Breast epithelium (tissue), 4 donors: ENCODE measurements around the gene EDEM2. TPM values are rescaled to one million over a fixed set of nuclear protein-coding genes. Genes with fewer than 3 reads are reported as not detected.

Source experiments
- DNase-seq, 2 donors: peaks; one replicate each; pipeline ENCODE4 v3.0.0-alpha.2; 2019; ENCODE audit warnings: low spot score in 2 of 2
- H3K27ac ChIP-seq, 2 donors: fragments of 200-600 bp; sonication (generic) in 1 of 2; one replicate each; pipeline ENCODE4 v1.5.1; 2016 to 2019; ENCODE audit warnings: mild to moderate bottlenecking in 1 of 2
- H3K27me3 ChIP-seq, 2 donors: fragments of 200-600 bp; sonication (generic) in 1 of 2; one replicate each; pipeline versions ENCODE4 v1.5.1 to v1.6.0; 2017 to 2019; ENCODE audit warnings: control low read depth in 1 of 2, mild to moderate bottlenecking in 1 of 2
- H3K36me3 ChIP-seq: fragments of 200-600 bp; one replicate; pipeline ENCODE4 v1.5.1; 2019
- H3K4me1 ChIP-seq, 2 donors: fragments of 200-600 bp; sonication (generic); one replicate each; pipeline ENCODE4 v1.5.1; 2016 to 2019; ENCODE audit warnings: control low read depth in 1 of 2
- H3K4me3 ChIP-seq, 3 donors: fragments of 200-600 bp; sonication (generic); 1 replicate in 2 of 3; 2 replicates in 1 of 3; pipeline ENCODE4 v1.5.1; 2016 to 2019; ENCODE audit warnings: mild to moderate bottlenecking in 3 of 3, moderate library complexity in 2 of 3
- H3K9me3 ChIP-seq, 2 donors: fragments of 200-600 bp; sonication (generic) in 1 of 2; one replicate each; pipeline ENCODE4 v1.5.1; 2016 to 2019; ENCODE audit warnings: control low read depth in 1 of 2
- CTCF ChIP-seq, 3 donors: fragments of 450-650 bp; IDR thresholded peaks; one replicate each; pipeline ENCODE4 v1.5.1; 2016 to 2017; ENCODE audit warnings: antibody characterized with exemption in 3 of 3, mild to moderate bottlenecking in 3 of 3, moderate library complexity in 3 of 3
- POLR2A ChIP-seq: fragments of 450-650 bp; IDR thresholded peaks from one replicate; pipeline ENCODE4 v1.6.1; 2016; ENCODE audit warnings: antibody characterized with exemption, mild to moderate bottlenecking, moderate library complexity
- POLR2AphosphoS5 ChIP-seq, 3 donors: sonication (generic); formaldehyde crosslinking; IDR thresholded peaks; one replicate each; pipeline ENCODE4 v1.6.1; 2017; ENCODE audit warnings: antibody characterized with exemption in 3 of 3
- intact Hi-C: fragments of 100-400 bp; cut with DNase I; formaldehyde crosslinking; loops from one replicate; pipeline ENCODE4 v1.15.1; 2023; ENCODE audit warnings: low total_unique reads
- total RNA-seq, 3 donors: library from RNA; depleted of rRNA; stranded (reverse); fragments of >200 nt; gene quantifications; one replicate each; pipeline ENCODE4 v1.1.0, GENCODE V29; 2016

The EDEM2 gene
- total RNA-seq, 3 donors from 2014 or later, result 19.3 to 25.8 (median 22.4) TPM

GRCh38 chr20:35180266-35180665 is 33.1 kb upstream of the EDEM2 start:
- no peak for DNase-seq
- H3K27me3 ChIP-seq, result no peaks in the 10 kb centered on the region
- no peaks in the 10 kb centered on the region for H3K9me3 ChIP-seq
- no peaks in the 10 kb centered on the region for H3K36me3 ChIP-seq
- intact Hi-C loops, result no loop called here
- no peaks in the 10 kb centered on the region for H3K4me1 ChIP-seq
- TF ChIP-seq POLR2AphosphoS5 (IDR thresholded peaks at IDR 0.05) (no peak), POLR2A (no peak), CTCF (IDR thresholded peaks at IDR 0.05) (no peak)
- no peak overlapping the region for H3K4me3 ChIP-seq
- no peak overlapping the region for H3K27ac ChIP-seq

GRCh38 chr20:35179292-35180212 is 32.4 kb upstream of the EDEM2 start:
- DNase-seq, result no peak
- H3K36me3 ChIP-seq, result no peaks in the 10 kb centered on the region
- H3K4me1 ChIP-seq, result no peaks in the 10 kb centered on the region
- TF ChIP-seq POLR2A, result no peak
- no peak for TF ChIP-seq CTCF (IDR thresholded peaks at IDR 0.05)
- TF ChIP-seq POLR2AphosphoS5 (IDR thresholded peaks at IDR 0.05), result no peak
- H3K9me3 ChIP-seq, result no peaks in the 10 kb centered on the region
- H3K4me3 ChIP-seq, result no peak overlapping the region
- H3K27me3 ChIP-seq, result no peaks in the 10 kb centered on the region
- intact Hi-C loops, result no loop called here
- H3K27ac ChIP-seq, result no peak overlapping the region

GRCh38 chr20:35176132-35176531 is 29.0 kb upstream of the EDEM2 start:
- Histone ChIP-seq H3K27me3 (no peaks in the 10 kb centered on the region), H3K9me3 (no peaks in the 10 kb centered on the region), H3K36me3 (no peaks in the 10 kb centered on the region), H3K27ac (no peak overlapping the region), H3K4me1 (peaks cover 0 to 3% of the 10 kb centered on the region in 2 donors), H3K4me3 (no peak overlapping the region)
- intact Hi-C loops, result loop anchor here (1.0 kb wide), 1 partner anchor 9 kb away; no protein-coding TSS in a partner anchor
- no peak for DNase-seq
- no peak for TF ChIP-seq CTCF (IDR thresholded peaks at IDR 0.05)
- no peak for TF ChIP-seq POLR2A
- TF ChIP-seq POLR2AphosphoS5 (IDR thresholded peaks at IDR 0.05), result no peak

GRCh38 chr20:35174458-35175216 is 27.5 kb upstream of the EDEM2 start:
- intact Hi-C loops, result no loop called here
- TF ChIP-seq POLR2AphosphoS5 (IDR thresholded peaks at IDR 0.05), result no peak
- TF ChIP-seq CTCF (IDR thresholded peaks at IDR 0.05), result no peak
- no peak for TF ChIP-seq POLR2A
- H3K27ac ChIP-seq, result no peak overlapping the region
- H3K27me3 ChIP-seq, result no peaks in the 10 kb centered on the region
- H3K4me1 ChIP-seq, result peaks cover 0 to 3% of the 10 kb centered on the region in 2 donors
- H3K4me3 ChIP-seq, result peak overlapping the region in 1 of 3 donors; percentile 45
- no peaks in the 10 kb centered on the region for H3K9me3 ChIP-seq
- no peak for DNase-seq
- H3K36me3 ChIP-seq, result no peaks in the 10 kb centered on the region
